ENCODE results near the gene PBX3.

DNA sequence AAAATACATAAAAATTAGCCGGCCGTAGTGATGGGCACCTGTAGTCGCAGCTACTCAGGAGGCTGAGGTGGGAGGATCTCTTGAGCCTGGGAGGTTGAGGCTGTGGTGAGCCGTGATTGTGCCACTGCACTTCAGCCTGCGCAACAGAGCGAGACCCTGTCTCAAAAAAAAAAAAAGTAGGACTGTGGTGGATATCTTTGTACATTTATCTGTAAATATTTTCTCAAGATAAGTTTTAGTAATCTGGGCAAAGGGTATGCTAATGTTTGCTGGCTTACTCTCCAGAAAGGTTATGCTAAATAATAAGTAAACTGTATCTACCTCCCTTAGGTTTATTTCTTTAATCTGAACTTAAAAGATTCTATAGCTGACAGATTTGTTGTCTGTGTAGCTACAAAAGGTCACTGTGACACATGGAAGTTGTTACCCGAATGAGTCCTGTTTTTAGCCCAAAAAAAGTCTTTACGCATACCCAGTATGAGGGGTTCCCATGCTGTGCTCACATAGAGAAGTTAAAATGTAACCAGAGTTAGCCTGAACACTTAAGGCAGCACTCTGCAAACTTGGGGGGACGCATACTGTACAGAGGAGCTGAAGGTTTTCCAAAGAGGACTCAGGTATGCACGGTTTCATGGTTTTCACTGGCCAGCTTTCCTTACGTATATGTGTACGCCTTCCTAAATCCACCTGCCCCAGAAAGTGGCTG lies 206.3 kb downstream of the PBX3 start:
- TF ChIP-seq, protein P1, sequence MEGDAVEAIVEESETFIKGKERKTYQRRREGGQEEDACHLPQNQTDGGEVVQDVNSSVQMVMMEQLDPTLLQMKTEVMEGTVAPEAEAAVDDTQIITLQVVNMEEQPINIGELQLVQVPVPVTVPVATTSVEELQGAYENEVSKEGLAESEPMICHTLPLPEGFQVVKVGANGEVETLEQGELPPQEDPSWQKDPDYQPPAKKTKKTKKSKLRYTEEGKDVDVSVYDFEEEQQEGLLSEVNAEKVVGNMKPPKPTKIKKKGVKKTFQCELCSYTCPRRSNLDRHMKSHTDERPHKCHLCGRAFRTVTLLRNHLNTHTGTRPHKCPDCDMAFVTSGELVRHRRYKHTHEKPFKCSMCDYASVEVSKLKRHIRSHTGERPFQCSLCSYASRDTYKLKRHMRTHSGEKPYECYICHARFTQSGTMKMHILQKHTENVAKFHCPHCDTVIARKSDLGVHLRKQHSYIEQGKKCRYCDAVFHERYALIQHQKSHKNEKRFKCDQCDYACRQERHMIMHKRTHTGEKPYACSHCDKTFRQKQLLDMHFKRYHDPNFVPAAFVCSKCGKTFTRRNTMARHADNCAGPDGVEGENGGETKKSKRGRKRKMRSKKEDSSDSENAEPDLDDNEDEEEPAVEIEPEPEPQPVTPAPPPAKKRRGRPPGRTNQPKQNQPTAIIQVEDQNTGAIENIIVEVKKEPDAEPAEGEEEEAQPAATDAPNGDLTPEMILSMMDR (conservative IDR thresholded peaks at IDR 0.05) = no peak
- TF ChIP-seq ZFX (IDR thresholded peaks at IDR 0.05) = no peak

Measured in C4-2B (cell line).